ENCODE results near the gene CD300E.

CD300E gene, protein sequence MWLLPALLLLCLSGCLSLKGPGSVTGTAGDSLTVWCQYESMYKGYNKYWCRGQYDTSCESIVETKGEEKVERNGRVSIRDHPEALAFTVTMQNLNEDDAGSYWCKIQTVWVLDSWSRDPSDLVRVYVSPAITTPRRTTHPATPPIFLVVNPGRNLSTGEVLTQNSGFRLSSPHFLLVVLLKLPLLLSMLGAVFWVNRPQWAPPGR

DNA sequence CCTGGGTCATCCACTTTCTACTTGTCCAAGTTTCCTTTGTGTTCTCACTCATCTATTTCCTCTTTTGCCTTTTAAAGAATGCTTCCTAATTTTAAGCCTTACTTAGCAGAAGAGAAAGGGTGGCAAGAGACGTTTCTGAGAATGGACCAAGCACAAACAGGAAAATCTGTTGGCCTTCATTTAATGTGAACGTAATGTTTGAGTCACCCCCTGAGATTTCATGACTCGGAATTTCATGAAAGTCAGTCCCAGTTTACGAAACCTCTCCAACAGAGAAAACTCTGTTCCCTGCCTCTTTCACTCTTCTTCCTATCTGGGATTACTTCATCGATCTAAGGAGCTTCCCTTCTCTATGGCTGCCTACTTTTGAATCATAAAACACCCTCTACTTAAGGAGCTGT lies at the start of gene CD300E:
CD300E (minus strand) TSS at position 46 of the 401 bp plus-strand sequence. CDS start 117 bp downstream, outside the sequence.
- H3K9me3 Mint-ChIP-seq: no peaks in the 10 kb centered on the region
- peaks cover 46% of the 10 kb centered on the region for H3K27me3 Mint-ChIP-seq
- H3K36me3 Mint-ChIP-seq (ENCODE audit: low read depth): no peaks in the 10 kb centered on the region
- no peak within 1 kb of the TSS for H3K4me3 Mint-ChIP-seq
- no peak within 1 kb of the TSS for H3K27ac Mint-ChIP-seq
- no peaks in the 10 kb centered on the region for H3K4me1 Mint-ChIP-seq
- no peak for ATAC-seq
- DNase-seq: no peak

DNA sequence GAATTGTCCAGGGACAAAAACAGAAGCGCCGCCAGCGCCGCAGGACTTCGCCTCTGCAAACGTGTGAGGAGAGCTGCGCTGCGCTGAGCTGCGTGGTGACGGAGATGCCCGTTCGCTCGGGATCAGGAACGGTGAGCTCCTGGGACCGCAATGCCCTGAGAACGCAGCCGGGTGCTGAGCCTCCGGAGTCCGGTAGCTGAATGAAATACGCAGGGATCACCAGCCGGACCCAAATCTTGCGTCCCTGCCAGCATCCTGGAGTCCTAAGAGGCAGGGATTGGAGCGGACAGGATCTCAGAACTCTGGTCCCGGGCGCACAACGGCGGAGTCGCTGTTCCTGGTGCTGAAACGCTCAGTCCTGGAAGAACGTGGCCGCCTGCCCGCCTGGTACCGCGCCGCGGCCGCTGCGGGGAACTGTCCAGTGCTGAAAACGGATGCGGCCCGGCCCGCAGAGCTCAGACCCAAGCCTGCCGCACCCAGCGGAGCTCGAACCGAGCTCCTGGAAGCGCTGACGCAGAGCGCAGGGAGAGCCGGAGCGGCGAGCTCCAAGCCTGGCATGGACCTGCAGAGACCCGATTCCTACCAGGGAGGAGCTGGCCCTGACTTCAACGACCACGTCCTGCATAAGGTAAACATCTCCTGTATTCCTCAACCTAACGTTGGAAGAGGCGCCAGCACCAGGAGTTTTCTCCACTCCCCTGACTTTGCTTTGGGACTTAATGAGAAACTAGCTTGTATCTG lies 47.7 kb upstream of the CD300E start:
- Mint-ChIP-seq H3K4me3 (no peak overlapping the region), H3K27me3 (peaks cover 63% of the 10 kb centered on the region), H3K9me3 (no peaks in the 10 kb centered on the region), H3K4me1 (no peaks in the 10 kb centered on the region), H3K36me3 (ENCODE audit: low read depth) (peaks cover 4% of the 10 kb centered on the region), H3K27ac (no peak overlapping the region)
- DNase-seq (peak; percentile 77), ATAC-seq (peak; percentile 81)

DNA sequence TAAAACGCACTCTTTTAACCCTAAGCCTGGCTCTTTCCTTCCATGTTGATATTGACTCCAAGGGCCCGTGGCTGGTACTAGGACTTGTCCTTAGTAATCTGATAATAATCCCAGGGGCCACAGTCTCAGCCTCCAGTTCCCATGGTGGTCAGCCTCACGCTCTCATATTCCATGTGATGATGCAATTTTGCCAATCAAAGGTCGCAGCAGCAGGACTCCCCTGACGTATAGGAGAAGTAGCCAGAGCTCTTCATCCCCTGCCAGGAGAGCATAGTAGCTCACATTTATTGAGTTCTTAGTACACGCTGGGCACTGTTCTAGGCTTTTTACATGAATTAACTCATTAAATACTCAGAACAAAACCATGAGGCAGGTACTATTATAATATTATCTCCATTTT lies 46.8 kb upstream of the CD300E start:
- no peak for ATAC-seq
- H3K27me3 Mint-ChIP-seq: peaks cover 64% of the 10 kb centered on the region
- peaks cover 4% of the 10 kb centered on the region for H3K36me3 Mint-ChIP-seq (ENCODE audit: low read depth)
- no peaks in the 10 kb centered on the region for H3K4me1 Mint-ChIP-seq
- DNase-seq: no peak
- no peaks in the 10 kb centered on the region for H3K9me3 Mint-ChIP-seq
- no peak overlapping the region for H3K27ac Mint-ChIP-seq
- H3K4me3 Mint-ChIP-seq: no peak overlapping the region

DNA sequence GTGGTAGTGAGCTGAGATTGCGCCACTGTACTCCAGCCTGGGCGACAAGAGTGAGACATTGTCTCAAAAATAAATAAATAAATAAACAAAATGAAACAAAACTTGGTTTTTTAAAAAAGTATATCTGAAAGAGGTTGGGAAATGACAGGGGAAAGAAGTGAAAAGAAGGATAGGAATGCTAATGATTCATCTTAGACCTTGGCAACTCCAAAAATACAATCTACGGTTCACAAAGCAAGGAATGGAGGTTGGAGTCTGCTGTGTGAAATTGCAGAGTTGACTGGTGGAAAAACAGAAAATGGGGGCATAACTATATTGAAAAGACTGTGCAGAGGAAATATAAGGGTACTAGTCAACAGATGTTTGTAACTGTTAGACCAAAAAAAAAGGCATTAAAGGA lies 40.0 kb upstream of the CD300E start:
- H3K27ac Mint-ChIP-seq: no peak overlapping the region
- H3K27me3 Mint-ChIP-seq: peaks cover 42% of the 10 kb centered on the region
- no peak overlapping the region for H3K4me3 Mint-ChIP-seq
- no peaks in the 10 kb centered on the region for H3K4me1 Mint-ChIP-seq
- no peaks in the 10 kb centered on the region for H3K36me3 Mint-ChIP-seq (ENCODE audit: low read depth)
- ATAC-seq (no peak), DNase-seq (no peak)
- H3K9me3 Mint-ChIP-seq: no peaks in the 10 kb centered on the region

DNA sequence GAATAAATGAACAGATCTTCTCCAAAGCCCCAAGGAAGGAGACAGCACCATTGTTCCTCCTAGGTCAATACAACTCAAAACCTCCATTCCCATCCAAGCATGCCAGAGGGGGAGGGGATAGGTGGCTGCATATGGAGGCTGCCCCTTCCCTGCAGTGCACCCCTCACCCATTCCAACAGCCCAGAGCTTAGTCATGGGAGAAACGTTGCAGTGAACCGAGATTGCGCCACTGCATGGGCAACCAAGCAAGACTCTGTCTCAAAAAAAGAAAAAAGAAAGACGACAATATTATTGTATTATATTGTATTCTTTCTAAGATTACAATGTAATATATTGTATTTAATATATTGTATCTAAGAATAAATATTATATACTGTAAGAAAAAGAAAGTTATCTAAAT lies 36.4 kb upstream of the CD300E start:
- DNase-seq (no peak), ATAC-seq (no peak)
- H3K4me3 Mint-ChIP-seq: no peak overlapping the region
- peaks cover 25% of the 10 kb centered on the region for H3K27me3 Mint-ChIP-seq
- no peaks in the 10 kb centered on the region for H3K9me3 Mint-ChIP-seq
- H3K36me3 Mint-ChIP-seq (ENCODE audit: low read depth): no peaks in the 10 kb centered on the region
- H3K27ac Mint-ChIP-seq: no peak overlapping the region
- H3K4me1 Mint-ChIP-seq: peaks cover 3% of the 10 kb centered on the region

DNA sequence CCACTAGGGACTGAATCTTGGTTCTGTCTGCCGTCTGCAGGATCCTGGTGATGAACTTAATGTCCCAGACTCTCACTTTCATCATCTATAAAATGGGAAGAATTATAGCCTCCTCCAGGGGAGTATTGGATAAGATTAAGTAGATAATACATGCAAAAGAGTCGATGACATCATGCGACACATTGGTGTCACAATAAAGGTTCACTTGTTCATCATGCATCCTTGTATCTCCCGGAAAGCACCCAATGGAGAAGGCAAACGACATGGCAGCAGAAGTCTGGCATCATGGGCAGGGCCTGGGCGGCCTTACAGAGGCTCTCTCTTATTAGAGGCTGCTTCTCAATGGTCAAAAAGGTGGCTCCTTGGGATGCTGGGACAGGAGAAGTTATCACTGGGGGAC lies 35.1 kb upstream of the CD300E start:
- peaks cover 15% of the 10 kb centered on the region for H3K27me3 Mint-ChIP-seq
- H3K9me3 Mint-ChIP-seq: no peaks in the 10 kb centered on the region
- peaks cover 3% of the 10 kb centered on the region for H3K4me1 Mint-ChIP-seq
- no peak overlapping the region for H3K4me3 Mint-ChIP-seq
- no peak for DNase-seq
- no peak for ATAC-seq
- H3K27ac Mint-ChIP-seq: no peak overlapping the region
- no peaks in the 10 kb centered on the region for H3K36me3 Mint-ChIP-seq (ENCODE audit: low read depth)

DNA sequence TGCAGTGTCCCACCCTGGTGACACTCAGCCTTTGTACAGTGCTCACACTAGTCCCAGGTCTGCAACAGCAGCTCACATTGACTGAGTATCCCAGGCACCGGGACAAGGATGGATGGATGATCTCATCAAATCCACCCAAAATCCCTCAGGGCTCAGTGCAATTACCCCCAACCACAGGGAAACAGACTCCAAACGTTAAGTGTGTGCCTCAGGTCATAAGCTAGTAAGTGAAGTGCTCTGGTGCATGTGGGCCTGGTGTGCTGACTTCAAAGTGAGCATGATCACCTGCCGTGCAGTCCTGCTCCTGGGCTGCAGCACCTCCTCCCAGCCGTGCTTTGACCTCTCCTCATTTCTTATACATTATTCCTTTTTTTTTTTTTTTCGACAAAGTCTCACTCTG lies 31.2 kb upstream of the CD300E start:
- H3K4me3 Mint-ChIP-seq: no peak overlapping the region
- no peaks in the 10 kb centered on the region for H3K9me3 Mint-ChIP-seq
- H3K36me3 Mint-ChIP-seq (ENCODE audit: low read depth): no peaks in the 10 kb centered on the region
- ATAC-seq: no peak
- H3K27me3 Mint-ChIP-seq: peaks cover 29% of the 10 kb centered on the region
- no peak for DNase-seq
- no peak overlapping the region for H3K27ac Mint-ChIP-seq
- peaks cover 3% of the 10 kb centered on the region for H3K4me1 Mint-ChIP-seq

DNA sequence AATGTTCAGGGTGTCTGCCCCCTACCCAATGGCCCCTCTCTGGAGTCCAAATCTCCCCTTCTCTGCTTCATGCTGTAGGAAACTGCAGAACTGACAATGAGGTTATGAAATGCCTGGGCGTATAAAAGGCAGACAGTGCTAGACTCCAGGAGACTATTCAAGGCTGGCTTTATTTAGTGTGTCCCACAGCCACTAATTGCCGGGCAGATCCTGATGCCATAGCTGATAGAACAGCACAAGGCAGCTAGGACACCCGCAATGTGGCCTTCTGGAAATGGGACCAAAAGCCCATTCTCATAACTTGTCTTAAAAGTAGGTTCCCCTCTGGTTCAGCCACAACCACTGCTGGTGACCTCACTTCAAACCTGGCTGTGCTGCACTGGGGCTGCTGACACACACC lies 28.5 kb upstream of the CD300E start:
- no peak for ATAC-seq
- no peaks in the 10 kb centered on the region for H3K36me3 Mint-ChIP-seq (ENCODE audit: low read depth)
- DNase-seq: no peak
- no peaks in the 10 kb centered on the region for H3K4me1 Mint-ChIP-seq
- no peaks in the 10 kb centered on the region for H3K9me3 Mint-ChIP-seq
- no peak overlapping the region for H3K27ac Mint-ChIP-seq
- peaks cover 29% of the 10 kb centered on the region for H3K27me3 Mint-ChIP-seq
- no peak overlapping the region for H3K4me3 Mint-ChIP-seq

DNA sequence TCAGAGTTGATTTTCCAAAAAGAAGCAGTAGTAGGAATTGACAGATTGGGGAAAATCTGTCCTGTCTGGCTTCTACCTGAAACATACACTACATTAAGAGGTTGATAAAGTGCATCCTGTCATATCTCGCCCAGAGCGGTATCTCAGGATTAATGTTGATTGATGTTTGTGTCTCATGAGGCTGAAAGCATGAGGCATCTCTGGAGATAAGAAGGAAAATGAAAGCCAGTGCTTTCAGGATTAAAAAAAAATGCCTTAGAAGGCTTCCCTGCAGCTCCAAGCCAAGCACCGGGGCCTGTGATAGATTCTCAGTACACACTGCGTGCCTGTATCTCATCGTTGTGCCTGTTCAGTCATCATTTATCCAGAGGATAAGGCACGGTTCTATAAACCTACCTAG lies 26.4 kb upstream of the CD300E start:
- no peak for DNase-seq
- Mint-ChIP-seq H3K4me3 (no peak overlapping the region), H3K4me1 (no peaks in the 10 kb centered on the region), H3K27ac (no peak overlapping the region), H3K36me3 (ENCODE audit: low read depth) (no peaks in the 10 kb centered on the region), H3K9me3 (no peaks in the 10 kb centered on the region), H3K27me3 (peaks cover 29% of the 10 kb centered on the region)
- ATAC-seq: no peak

DNA sequence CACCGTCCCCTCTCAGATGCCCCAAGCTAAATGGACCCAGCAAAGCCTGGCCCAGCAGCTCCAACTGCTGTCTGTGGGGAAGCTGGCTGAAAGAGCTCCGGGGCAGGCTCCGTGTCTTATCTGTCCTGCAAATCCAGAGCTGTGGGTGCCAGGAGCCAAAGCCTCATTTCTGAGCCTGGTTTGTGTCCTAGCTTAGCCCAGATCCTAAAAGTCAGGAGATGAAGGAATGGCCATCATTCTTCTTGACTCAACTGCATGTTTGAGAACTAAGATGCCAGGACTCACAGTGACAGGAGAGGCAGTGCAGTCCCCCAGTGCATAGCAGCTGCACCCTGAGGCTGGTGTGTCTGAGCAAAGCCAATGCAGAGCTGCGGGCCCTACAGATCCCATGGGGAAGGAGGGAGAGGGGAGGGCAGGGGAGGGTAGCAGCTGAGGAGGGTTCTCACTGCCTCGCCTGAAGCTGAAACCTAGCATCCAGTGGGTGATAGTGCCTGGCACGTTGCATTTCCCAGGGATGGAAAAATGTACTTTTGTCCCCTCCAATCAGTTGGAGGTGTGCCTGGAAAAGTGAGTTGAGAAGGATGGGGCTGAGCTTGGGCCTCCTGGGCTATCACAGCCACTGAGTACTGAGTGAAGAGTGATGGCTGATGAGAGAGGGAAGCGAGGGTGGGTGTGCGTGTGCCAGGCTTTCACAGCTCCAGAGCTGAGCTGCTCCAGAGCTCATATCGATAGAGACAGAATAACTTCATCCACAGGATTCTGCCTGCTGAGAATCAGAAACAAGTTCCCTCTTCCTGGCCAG lies 24.5 kb upstream of the CD300E start:
- Mint-ChIP-seq H3K4me1 (no peaks in the 10 kb centered on the region), H3K27ac (no peak overlapping the region), H3K27me3 (peaks cover 28% of the 10 kb centered on the region), H3K4me3 (no peak overlapping the region), H3K36me3 (ENCODE audit: low read depth) (no peaks in the 10 kb centered on the region), H3K9me3 (no peaks in the 10 kb centered on the region)
- DNase-seq: no peak
- no peak for ATAC-seq

DNA sequence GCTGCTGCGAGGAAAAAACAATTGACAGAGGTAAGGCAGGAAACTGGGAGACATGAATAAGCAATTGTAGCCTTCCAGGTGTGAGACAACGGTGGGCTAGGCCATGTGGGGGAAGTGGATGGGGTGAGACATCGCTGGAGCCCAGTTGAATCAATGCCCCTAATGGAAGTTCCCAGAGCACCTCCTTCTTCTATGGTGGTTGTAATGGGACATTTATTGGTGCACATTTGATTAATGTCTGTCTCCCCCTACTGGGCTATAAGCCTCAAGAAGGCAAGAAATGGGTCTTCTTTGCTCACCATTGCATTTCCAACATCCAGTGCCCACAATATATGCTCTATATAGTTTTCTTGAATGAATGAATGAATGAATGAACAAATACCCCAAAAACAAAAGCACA lies 22.7 kb upstream of the CD300E start:
- Mint-ChIP-seq H3K4me3 (no peak overlapping the region), H3K4me1 (peaks cover 7% of the 10 kb centered on the region), H3K36me3 (ENCODE audit: low read depth) (no peaks in the 10 kb centered on the region), H3K9me3 (no peaks in the 10 kb centered on the region), H3K27ac (no peak overlapping the region), H3K27me3 (peaks cover 30% of the 10 kb centered on the region)
- DNase-seq: no peak
- ATAC-seq: no peak

DNA sequence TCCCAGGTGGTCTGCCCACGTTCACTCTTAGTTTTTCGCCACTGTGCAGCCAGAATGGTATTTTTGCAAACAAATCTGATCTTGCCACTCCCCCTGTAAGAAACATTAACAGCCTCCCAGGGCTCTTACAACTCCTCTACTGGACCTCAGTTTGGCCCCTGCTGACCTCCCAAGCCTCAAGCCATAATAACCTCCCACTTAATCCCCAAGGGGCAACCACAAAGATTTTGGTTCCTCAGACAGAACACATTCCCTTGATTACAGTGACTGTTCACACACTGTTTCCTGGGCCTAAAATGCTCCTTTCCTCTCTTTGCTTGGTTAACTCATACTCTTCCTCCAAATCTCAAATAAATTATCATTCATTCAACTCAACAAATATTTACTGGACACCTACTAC lies 21.5 kb upstream of the CD300E start:
- Mint-ChIP-seq H3K27ac (no peak overlapping the region), H3K4me1 (peaks cover 11% of the 10 kb centered on the region), H3K4me3 (no peak overlapping the region), H3K27me3 (peaks cover 25% of the 10 kb centered on the region), H3K36me3 (ENCODE audit: low read depth) (no peaks in the 10 kb centered on the region), H3K9me3 (no peaks in the 10 kb centered on the region)
- DNase-seq (no peak), ATAC-seq (no peak)

DNA sequence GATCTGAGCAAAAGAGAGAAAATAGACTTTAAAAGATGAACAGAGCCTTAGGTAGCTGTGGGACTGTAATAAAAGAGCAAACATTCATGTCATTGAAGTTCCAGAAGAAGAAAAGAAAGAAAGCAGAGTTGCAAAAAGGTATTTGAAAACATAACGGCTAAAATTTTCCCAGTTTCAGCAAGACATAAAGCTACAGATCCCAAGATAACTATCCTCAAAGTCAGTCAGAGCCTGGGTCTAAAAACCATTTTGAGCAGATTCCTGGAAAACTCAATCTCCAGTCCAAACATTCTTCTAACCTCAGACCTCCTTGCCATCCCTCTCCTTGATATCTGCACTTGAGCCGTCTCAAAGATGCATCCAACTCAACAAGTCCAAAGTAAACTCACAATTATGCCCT lies 20.9 kb upstream of the CD300E start:
- no peak for DNase-seq
- no peak overlapping the region for H3K4me3 Mint-ChIP-seq
- no peaks in the 10 kb centered on the region for H3K9me3 Mint-ChIP-seq
- no peak for ATAC-seq
- H3K36me3 Mint-ChIP-seq (ENCODE audit: low read depth): no peaks in the 10 kb centered on the region
- peaks cover 22% of the 10 kb centered on the region for H3K27me3 Mint-ChIP-seq
- no peak overlapping the region for H3K27ac Mint-ChIP-seq
- H3K4me1 Mint-ChIP-seq: peaks cover 17% of the 10 kb centered on the region

DNA sequence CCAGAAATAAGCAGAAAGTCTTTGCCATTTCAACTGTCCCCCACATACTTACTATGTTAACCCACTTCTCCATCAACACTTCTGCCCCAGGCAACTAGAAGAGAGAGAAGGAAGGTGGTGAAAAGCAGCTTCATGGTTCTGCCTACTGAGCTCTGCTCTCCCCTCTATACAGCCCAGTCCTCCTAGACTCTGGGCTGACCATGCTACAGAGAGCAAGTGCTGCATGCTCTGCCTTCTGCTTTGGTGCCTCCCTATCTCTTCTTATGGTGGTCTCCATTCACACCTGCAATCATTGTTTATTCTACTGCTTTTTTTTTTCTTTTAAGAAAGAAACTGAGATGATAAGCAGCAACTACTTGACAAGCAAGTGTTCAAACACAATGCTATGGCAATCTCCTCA lies 20.3 kb upstream of the CD300E start:
- Mint-ChIP-seq H3K27ac (no peak overlapping the region), H3K4me3 (no peak overlapping the region), H3K27me3 (peaks cover 22% of the 10 kb centered on the region), H3K9me3 (no peaks in the 10 kb centered on the region), H3K36me3 (ENCODE audit: low read depth) (no peaks in the 10 kb centered on the region), H3K4me1 (peaks cover 20% of the 10 kb centered on the region)
- ATAC-seq: no peak
- no peak for DNase-seq

DNA sequence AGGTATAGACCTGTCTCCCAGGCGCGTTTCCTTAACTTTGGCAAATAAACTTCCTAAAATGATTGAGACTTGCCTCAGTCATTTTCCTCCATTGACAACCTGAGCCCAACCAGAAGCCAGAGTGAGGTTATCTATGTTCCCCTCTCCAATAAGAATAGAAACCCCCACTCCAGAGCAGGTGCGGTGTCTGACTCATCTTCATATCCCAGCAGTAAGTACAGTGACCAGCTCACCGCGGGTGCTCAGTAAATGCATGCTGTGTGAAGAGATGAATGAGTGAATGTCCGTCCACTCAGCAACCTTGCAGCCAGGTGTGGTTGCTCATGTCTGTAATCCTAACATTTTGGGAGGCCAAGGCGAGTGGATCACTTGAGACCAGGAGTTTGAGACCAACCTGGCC lies 19.5 kb upstream of the CD300E start:
- DNase-seq (no peak), ATAC-seq (no peak)
- Mint-ChIP-seq H3K4me1 (peaks cover 23% of the 10 kb centered on the region), H3K9me3 (no peaks in the 10 kb centered on the region), H3K4me3 (no peak overlapping the region), H3K36me3 (ENCODE audit: low read depth) (no peaks in the 10 kb centered on the region), H3K27ac (no peak overlapping the region), H3K27me3 (peaks cover 27% of the 10 kb centered on the region)
